Type B pancreatic cell (in vitro differentiated cells): ENCODE data around the gene RABL3. TPM values are rescaled to one million over a fixed set of nuclear protein-coding genes. Genes with fewer than 3 reads are reported as not detected.

Source experiments
- DNase-seq: peaks from one replicate; pipeline ENCODE4 v3.0.0; 2021; ENCODE audit warnings: mixed read lengths; ENCODE audit not compliant: unreplicated experiment; ENCODE audit errors: extremely low spot score
- H3K27ac Mint-ChIP-seq: 2 replicates; pipeline ENCODE4 v1.8.0; 2021; ENCODE audit warnings: mild to moderate bottlenecking, mixed read lengths
- H3K27me3 Mint-ChIP-seq: 2 replicates; pipeline ENCODE4 v1.8.0; 2021; ENCODE audit warnings: mixed read lengths
- H3K36me3 Mint-ChIP-seq: 2 replicates; pipeline ENCODE4 v1.8.0; 2021; ENCODE audit warnings: mixed read lengths
- H3K4me1 Mint-ChIP-seq: one replicate; pipeline ENCODE4 v1.8.0; 2021; ENCODE audit warnings: mixed read lengths; ENCODE audit not compliant: unreplicated experiment
- H3K4me3 Mint-ChIP-seq: 2 replicates; pipeline ENCODE4 v1.8.0; 2021; ENCODE audit warnings: mild to moderate bottlenecking, mixed read lengths
- H3K9me3 Mint-ChIP-seq: 2 replicates; pipeline ENCODE4 v1.8.0; 2021; ENCODE audit warnings: mixed read lengths
- total RNA-seq: library from RNA; stranded (reverse); gene quantifications from 2 replicates; pipeline ENCODE4 v1.2.1, GENCODE V29; 2021; ENCODE audit warnings: low replicate concordance
- TF ChIP-seq, protein P1 (sequence below): fragments of 200-600 bp; sonication (generic); conservative IDR thresholded peaks from 2 replicates; pipeline ENCODE4 v1.5.0; 2021; ENCODE audit warnings: antibody characterized with exemption, mild to moderate bottlenecking

Gene RABL3
- total RNA-seq, 1 donor from 2014 or later = 15.5 TPM

DNA sequence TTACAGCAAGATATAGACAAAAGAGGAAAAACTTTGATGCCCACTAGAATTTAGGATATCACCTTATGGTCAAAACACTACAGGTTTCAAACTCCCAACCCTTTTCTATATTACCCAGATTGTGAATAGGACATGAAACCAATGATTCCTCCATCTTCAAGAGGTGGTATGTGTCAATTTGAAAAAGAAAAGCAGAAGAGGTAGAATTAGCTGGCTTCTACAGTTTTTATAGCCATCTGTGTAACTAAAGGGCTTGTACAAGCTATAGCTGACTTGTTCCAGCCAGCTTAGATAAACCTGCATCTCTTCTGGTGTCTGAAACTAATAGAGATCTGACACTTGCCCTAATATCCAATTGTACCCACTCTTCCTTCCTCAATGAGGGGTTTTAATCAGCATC lies 35.4 kb downstream of the RABL3 start:
- Mint-ChIP-seq H3K27ac (no peak overlapping the region), H3K4me3 (no peak overlapping the region), H3K9me3 (no peaks in the 10 kb centered on the region), H3K27me3 (no peaks in the 10 kb centered on the region), H3K4me1 (no peaks in the 10 kb centered on the region), H3K36me3 (peaks cover 9% of the 10 kb centered on the region)
- DNase-seq = no peak
- TF ChIP-seq, protein P1, sequence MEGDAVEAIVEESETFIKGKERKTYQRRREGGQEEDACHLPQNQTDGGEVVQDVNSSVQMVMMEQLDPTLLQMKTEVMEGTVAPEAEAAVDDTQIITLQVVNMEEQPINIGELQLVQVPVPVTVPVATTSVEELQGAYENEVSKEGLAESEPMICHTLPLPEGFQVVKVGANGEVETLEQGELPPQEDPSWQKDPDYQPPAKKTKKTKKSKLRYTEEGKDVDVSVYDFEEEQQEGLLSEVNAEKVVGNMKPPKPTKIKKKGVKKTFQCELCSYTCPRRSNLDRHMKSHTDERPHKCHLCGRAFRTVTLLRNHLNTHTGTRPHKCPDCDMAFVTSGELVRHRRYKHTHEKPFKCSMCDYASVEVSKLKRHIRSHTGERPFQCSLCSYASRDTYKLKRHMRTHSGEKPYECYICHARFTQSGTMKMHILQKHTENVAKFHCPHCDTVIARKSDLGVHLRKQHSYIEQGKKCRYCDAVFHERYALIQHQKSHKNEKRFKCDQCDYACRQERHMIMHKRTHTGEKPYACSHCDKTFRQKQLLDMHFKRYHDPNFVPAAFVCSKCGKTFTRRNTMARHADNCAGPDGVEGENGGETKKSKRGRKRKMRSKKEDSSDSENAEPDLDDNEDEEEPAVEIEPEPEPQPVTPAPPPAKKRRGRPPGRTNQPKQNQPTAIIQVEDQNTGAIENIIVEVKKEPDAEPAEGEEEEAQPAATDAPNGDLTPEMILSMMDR = no peak

DNA sequence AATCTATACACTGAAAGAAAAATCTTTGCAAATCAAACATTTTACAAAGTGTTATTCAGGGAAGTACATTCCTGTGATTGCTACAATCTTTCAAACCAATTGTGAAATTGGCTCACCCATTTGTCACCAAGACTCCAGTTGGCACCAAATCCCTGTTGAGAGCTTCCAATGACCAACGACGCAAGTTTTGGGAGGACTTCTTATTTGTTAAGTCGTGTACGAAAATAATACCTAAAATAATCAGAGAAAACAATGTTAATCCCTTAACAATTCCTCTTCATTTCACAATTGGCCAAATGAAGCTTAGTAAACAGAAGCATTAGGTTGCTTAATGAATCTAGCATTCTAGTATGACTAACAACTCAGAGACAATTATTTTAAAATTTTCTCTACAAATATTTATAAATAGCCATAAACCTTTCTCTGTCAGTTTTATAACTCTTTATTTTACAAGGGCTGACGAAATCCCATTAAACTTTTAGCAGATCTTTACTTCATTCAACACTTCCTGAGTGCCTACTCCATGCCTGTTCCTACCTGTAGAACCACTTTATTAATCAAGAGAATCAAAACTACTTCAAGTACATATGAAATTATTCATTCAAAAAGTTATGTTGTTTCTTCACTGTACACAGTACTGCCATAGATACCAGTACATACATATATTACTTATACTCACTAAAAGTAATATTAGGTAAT lies 36.3 kb downstream of the RABL3 start:
- peaks cover 9% of the 10 kb centered on the region for H3K36me3 Mint-ChIP-seq
- no peaks in the 10 kb centered on the region for H3K9me3 Mint-ChIP-seq
- TF ChIP-seq, protein P1 = no peak
- no peaks in the 10 kb centered on the region for H3K27me3 Mint-ChIP-seq
- H3K4me3 Mint-ChIP-seq = no peak overlapping the region
- H3K4me1 Mint-ChIP-seq = no peaks in the 10 kb centered on the region
- no peak overlapping the region for H3K27ac Mint-ChIP-seq
- no peak for DNase-seq

DNA sequence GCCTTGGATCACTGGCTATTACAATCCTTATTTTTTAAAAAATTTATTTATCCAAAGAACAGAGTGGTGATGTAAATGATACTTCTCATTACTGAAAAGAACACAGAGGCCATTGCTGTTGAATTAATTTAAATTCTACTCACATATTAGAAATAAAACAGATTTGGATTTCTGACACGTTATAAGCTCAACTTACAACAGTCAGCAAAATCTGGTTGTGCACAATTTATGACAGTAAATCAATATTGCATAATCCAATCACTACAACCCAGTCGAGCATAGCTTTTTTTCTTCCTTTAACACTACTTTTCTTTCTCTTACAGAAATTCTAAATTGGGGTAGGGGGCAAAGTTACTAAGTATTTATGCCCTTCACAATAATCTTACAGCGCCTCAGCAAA lies 43.0 kb downstream of the RABL3 start:
- H3K4me1 Mint-ChIP-seq = no peaks in the 10 kb centered on the region
- no peak overlapping the region for H3K4me3 Mint-ChIP-seq
- H3K36me3 Mint-ChIP-seq = peaks cover 7% of the 10 kb centered on the region

DNA sequence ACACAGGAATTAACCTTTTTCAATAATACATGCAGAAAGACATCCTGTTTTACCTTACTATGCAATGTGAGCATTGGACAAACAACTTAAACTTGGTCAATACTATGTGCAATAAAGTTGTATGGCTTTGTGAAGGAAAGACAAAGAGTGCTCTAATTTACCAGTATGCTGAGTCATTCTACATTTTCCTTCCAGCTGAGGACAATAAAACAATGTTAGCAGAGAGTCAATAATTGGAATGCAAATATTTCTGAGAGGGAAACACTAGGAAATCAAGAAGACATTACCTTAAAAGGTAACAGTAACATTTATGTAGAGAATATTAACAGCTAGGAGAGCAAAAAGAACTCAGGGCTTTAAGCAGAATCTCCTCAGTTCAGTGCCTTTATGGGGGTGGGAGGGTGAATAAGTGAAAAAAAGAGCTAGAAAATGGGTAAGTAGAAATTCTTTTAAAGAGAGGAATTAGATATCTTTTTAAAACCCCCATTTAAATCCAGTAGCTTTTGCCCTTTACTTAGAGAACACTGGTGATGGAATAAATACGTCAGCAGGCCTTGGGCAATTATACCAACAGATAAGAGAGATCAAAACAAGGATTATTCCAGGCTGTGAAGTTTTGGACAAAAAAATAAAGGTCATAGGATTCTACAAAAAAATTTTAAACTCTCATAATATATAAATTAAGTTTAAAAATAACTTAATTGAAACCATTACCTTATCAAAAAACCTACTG lies 48.7 kb downstream of the RABL3 start:
- TF ChIP-seq, protein P1 = no peak
- Mint-ChIP-seq H3K4me1 (no peaks in the 10 kb centered on the region), H3K36me3 (peaks cover 5% of the 10 kb centered on the region), H3K27me3 (no peaks in the 10 kb centered on the region), H3K27ac (peak overlapping the region; percentile 6), H3K9me3 (no peaks in the 10 kb centered on the region), H3K4me3 (no peak overlapping the region)
- no peak for DNase-seq

More for the DNA sequence above, 43.0 kb downstream of the RABL3 start:
- Mint-ChIP-seq H3K27ac (no peak overlapping the region), H3K27me3 (no peaks in the 10 kb centered on the region), H3K9me3 (no peaks in the 10 kb centered on the region)
- TF ChIP-seq, protein P1 = no peak
- DNase-seq = no peak

DNA sequence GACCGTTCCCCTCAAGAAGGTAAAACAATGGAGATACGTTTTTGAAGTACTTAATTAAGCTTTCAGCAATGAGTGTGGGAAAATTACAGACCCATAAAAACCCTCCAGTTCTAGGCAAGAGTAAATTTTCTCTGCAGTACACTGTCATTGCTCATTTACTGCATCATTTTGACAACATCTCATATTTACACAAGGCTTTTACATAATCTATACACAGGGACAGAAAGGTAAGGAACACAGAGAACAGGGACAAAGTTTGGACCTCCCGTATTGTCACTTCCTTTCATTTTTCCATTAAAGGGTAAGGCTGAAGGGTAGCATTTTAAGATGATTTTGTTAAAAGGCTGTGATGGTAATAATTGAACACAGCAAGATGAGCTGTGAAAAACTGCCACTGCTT lies 52.9 kb downstream of the RABL3 start:
- H3K27ac Mint-ChIP-seq = no peak overlapping the region
- no peaks in the 10 kb centered on the region for H3K4me1 Mint-ChIP-seq
- no peaks in the 10 kb centered on the region for H3K9me3 Mint-ChIP-seq

More for the DNA sequence above, 52.9 kb downstream of the RABL3 start:
- DNase-seq = no peak
- no peak overlapping the region for H3K4me3 Mint-ChIP-seq
- peaks cover 10% of the 10 kb centered on the region for H3K36me3 Mint-ChIP-seq
- H3K27me3 Mint-ChIP-seq = no peaks in the 10 kb centered on the region
- TF ChIP-seq, protein P1 = no peak
